Activated effector memory CD4-positive, alpha-beta T cell treated with anti-CD3 and anti-CD28 coated beads, Interleukin-2, amount 50 U/mL, for 16 hours (primary cell): Measurements from ENCODE around the gene TBC1D30.
"Not testable (repeated sequence)": the region's sequence is repeated elsewhere in the genome, so short reads cannot be mapped to it uniquely, and the experiment has no call there.

Experiments used
- DNase-seq: peaks from one replicate; pipeline ENCODE4 v3.0.0-alpha.2; 2020

Gene TBC1D30

DNA sequence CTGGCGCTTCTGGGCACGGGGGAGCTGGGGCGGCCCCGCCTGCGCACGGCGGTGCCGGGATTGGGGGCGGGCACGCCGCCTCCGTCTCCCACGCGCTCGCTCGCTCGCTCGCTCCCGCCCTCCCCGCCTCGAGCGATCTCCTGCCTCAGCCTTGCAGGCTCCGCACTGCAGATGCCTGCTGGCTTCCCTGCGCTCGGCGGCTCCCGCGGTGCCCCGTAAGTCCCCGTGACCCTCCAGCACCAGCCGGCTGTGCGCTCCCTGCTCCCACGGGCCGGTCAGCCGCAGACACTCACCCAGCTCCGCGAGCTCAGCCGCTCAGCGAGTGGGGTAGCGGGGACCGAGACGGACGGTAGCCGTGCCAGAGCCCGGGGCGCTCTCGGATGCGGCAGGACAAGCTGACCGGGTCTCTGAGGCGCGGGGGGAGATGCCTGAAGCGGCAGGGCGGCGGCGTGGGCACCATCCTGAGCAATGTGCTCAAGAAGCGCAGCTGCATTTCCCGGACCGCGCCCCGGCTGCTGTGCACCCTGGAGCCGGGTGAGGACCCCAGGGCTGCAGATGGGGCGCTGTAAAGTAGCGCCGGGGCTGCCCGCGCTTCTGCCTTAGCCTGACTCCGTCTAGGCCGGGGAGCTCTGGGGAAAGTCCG lies at the start of gene TBC1D30:
Gene TBC1D30, plus strand, starts transcription at position 148 of the 643 bp plus-strand sequence. Its CDS starts 233 bp downstream, at position 381.
- DNase-seq: no peak

- DNase-seq: not testable (repeated sequence)
Measured at GRCh38 chr12:64775147-64775736, 49.2 kb upstream of the TBC1D30 start.

GRCh38 chr12:64779354-64779974 lies 45.0 kb upstream of the TBC1D30 start:
- no peak for DNase-seq

DNA sequence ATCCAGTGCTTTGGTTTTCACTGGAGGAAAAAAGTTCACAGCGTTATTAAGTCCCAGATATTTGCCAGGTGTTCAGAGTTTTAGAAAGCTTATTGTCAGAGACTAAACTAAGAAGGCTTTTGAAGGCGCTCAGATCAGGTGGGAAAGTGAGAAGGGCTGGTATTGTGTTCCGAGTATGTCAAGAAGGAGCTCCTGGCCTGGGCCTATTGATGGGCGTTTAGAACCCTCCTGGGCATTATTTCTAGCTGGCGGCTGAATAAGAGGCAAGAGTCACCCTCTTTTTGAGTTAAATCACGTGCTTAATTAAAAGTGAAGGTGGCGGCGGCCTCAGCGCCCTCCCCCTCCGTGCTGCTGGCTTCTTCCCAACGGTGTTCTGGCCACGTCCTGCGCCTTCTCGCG lies 44.3 kb upstream of the TBC1D30 start:
- DNase-seq: no peak

GRCh38 chr12:64780531-64781279 lies 43.7 kb upstream of the TBC1D30 start:
- peak; percentile 65 for DNase-seq

GRCh38 chr12:64781280-64782190 lies 42.9 kb upstream of the TBC1D30 start:
- DNase-seq: no peak

GRCh38 chr12:64782191-64782876 lies 42.1 kb upstream of the TBC1D30 start:
- no peak for DNase-seq

DNA sequence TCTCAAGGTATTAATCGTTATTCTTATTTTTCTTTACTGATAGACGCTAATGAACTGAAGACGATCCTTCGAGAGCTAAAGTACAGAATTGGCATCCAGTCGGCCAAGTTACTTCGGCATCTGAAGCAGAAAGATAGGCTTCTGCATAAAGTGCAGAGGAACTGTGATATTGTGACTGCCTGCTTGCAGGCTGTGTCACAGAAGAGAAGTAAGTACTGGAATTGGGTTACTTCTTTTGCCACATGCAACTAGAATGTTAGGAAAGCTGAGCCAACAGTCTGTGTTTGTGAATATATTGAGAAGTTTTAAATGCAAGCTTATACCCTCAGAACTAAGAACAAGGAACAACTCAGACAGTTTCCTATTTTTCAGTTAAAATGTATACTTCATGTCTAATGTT lies 38.6 kb upstream of the TBC1D30 start:
- DNase-seq: no peak

GRCh38 chr12:64790166-64790565 lies 34.3 kb upstream of the TBC1D30 start:
- no peak for DNase-seq

- no peak for DNase-seq
Measured at GRCh38 chr12:64791036-64791435, 33.4 kb upstream of the TBC1D30 start.

GRCh38 chr12:64792128-64792527 lies 32.3 kb upstream of the TBC1D30 start:
- DNase-seq: no peak

GRCh38 chr12:64793610-64794009 lies 30.8 kb upstream of the TBC1D30 start:
- DNase-seq: no peak

DNA sequence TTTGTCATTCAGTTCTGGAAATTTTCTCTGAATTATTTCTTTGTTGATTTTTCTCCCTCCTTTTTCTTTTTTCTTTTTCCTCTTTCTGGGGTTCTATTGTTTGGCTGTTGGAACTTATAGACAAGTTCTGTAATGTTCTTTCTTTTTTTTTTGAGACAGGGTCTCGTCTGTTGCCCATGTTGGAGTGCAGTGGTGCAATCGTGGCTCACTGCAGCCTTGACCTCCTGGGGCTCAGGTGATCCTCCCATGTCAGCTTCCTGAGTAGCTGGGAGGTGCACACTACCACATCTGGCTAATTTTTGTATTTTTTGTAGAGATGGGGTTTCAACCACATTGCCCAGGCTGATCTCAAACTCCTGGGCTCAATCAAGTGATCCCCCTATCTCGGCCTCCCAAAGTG lies 30.1 kb upstream of the TBC1D30 start:
- no peak for DNase-seq

GRCh38 chr12:64796205-64796845 lies 28.1 kb upstream of the TBC1D30 start:
- peak; percentile 72 for DNase-seq

GRCh38 chr12:64797156-64797555 lies 27.3 kb upstream of the TBC1D30 start:
- DNase-seq: no peak

DNA sequence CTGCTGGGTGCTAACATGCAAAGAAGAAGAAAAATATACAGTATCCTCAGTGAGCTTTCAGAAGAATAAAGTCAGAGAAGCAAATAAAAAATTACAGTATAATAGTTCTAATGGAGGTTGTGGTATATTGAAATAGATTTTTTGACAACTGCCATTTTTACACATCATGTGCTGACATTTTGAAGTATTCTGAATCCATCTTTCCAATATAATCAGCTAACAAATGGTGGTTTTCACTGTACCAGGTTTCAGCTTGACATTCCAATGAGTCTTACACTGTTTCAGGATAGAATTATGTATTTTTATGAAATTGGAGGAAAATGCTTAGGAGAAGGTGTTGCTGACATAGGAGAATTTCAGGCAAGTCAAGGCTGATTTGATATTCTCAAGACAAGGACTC lies 26.3 kb upstream of the TBC1D30 start:
- DNase-seq: no peak

DNA sequence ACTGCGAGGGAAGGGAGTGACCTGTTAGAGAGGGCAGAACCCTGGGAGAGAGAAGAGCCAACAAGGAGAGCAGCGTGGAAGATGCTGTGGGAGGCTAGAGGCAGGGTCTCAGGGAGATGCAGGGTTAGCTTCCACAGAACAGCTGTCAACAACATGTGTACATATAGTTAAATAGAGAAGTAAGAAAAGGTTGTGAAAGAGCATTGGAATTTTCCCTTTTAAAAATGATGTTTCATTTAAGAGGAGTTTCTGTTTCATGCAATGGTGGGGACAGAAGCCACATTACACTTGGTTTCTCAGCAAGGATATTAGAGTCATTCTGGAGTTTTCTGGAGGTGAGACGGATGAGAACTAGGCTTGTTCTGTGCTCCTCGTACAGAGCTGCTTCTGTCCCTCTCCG lies 23.8 kb upstream of the TBC1D30 start:
- no peak for DNase-seq

- no peak for DNase-seq
Measured at GRCh38 chr12:64801381-64801780, 23.1 kb upstream of the TBC1D30 start.

DNA sequence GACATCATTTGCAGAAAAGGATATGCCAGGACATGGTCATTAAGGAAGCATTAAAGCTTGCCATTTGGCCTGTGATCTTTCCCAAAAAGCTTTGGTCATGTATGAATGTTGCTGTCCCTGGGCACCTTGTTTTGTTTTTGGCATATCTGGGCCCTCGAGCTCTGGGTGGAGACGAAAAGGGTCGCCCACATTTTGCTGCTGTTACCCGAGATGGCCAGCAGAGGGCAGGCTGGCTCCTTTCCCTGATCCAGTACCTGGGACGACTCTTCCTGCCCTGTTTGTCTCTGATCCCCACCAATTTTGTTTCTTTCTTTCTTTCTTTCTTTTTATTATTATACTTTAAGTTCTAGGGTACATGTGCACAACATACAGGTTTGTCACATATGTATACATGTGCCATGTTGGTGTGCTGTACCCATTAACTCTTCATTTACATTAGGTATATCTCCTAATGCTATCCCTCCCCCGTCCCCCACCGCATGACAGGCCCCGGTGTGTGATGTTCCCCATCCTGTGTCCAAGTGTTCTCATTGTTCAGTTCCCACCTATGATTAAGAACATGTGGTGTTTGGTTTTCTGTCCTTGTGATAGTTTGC lies 22.2 kb upstream of the TBC1D30 start:
- DNase-seq: peak; percentile 83

GRCh38 chr12:64806173-64806572 lies 18.3 kb upstream of the TBC1D30 start:
- DNase-seq: no peak
